ENCODE data around the gene OR5K1.

DNA sequence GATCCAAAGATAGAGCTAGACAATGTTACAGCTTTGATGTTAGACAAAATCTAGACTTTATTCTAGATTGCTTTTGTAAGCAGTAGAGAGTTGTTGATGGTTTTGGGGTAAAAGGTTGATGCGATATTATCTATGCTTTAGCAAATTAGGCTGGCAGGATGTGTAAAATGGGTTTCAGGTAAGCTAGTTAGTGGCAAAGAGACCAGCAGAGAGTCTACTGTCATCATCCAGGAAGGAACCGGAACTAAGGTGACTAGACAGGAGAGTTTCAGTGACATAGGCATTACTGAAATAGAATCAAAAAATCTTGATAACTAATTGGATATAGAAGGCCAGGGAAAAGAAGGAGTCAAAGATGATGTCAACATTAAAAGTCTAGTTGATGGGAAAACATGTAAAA, 45.6 kb downstream of the OR5K1 start:
- TF ChIP-seq, protein P1, sequence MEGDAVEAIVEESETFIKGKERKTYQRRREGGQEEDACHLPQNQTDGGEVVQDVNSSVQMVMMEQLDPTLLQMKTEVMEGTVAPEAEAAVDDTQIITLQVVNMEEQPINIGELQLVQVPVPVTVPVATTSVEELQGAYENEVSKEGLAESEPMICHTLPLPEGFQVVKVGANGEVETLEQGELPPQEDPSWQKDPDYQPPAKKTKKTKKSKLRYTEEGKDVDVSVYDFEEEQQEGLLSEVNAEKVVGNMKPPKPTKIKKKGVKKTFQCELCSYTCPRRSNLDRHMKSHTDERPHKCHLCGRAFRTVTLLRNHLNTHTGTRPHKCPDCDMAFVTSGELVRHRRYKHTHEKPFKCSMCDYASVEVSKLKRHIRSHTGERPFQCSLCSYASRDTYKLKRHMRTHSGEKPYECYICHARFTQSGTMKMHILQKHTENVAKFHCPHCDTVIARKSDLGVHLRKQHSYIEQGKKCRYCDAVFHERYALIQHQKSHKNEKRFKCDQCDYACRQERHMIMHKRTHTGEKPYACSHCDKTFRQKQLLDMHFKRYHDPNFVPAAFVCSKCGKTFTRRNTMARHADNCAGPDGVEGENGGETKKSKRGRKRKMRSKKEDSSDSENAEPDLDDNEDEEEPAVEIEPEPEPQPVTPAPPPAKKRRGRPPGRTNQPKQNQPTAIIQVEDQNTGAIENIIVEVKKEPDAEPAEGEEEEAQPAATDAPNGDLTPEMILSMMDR (IDR thresholded peaks at IDR 0.05; ENCODE audit: extremely low read depth in 1 of 2, insufficient read depth in 1 of 2, low read depth in 1 of 2, low read length in 2 of 2): no peak
- TF ChIP-seq EZH2 (IDR thresholded peaks at IDR 0.05; ENCODE audit: borderline replicate concordance, low read depth, low read length, severe bottlenecking): no peak
- TF ChIP-seq FOS (IDR thresholded peaks at IDR 0.05; ENCODE audit: borderline replicate concordance, insufficient read depth, low read length): no peak

Measured in endothelial cell of umbilical vein (primary cell).